SHP77 (cell line): ENCODE measurements around the gene RAB11FIP4.

ENCODE experiments used
- DNase-seq, 2 experiments: peaks; one replicate each; lab custom pipeline; 2025; lab: John Stamatoyannopoulos, UW

Gene RAB11FIP4

DNA sequence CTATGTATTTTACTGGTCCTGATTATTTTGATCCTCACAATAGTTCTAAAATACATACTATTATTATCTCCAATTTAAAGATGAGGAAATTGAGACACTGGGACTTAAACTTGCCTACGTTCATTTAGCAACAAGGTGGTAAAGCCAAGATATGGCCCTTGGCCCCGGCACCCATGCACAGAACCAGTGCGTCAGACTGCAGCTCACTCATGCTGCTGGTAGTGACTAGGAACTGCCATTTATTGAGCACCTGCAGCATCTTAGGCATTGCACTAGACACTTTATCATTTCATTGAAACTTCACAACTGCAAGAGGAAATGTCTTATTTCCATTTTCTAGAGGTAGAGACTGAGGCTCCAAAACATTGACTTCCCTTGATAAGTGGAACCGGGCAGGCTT, 93.3 kb downstream of the RAB11FIP4 start:
- DNase-seq = no peak

DNA sequence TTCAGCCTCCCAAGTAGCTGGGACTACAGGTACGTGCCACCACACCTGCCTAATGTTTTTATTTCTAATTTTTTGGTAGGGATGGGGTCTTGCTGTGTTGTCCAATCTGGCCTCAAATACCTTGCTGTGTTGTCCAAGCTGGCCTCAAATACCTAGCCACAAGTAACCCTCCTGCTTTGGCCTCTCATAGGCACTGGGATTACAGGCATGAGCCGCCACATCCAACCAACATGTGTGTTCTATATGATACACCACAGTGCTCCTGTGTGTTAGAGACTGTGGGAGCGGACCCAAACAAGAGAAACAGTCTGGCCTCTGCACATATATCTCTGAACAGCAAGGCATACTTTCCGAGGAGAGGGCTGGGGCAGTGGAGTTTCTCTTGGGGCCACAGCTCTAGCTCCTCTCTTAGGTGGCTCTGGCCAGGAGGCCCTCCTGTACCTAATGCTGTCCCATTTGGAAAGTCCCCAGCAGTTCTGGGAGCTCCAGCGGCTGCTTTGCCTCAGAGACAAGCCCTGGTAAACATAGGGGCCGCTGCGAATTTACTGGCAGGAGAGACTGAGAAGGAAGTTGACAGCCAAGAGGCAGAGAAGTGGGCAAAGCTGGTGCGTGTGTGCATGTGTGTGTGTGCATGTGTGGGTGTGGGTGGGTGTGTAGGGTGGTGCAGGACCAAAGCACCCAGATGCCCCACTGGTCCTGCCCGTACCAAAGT, 95.0 kb downstream of the RAB11FIP4 start:
- DNase-seq = no peak

- no peak for DNase-seq
Observed at GRCh38 chr17:31487063-31487647, 95.7 kb downstream of the RAB11FIP4 start.

GRCh38 chr17:31487648-31488263, 96.3 kb downstream of the RAB11FIP4 start:
- DNase-seq = peak; percentile 84 to 86

GRCh38 chr17:31488264-31488981, 96.9 kb downstream of the RAB11FIP4 start:
- DNase-seq = no peak

GRCh38 chr17:31488982-31489294, 97.5 kb downstream of the RAB11FIP4 start:
- no peak for DNase-seq

- no peak for DNase-seq
Observed at GRCh38 chr17:31489295-31490018, 98.0 kb downstream of the RAB11FIP4 start.

GRCh38 chr17:31490019-31490650, 98.7 kb downstream of the RAB11FIP4 start:
- no peak for DNase-seq

DNA sequence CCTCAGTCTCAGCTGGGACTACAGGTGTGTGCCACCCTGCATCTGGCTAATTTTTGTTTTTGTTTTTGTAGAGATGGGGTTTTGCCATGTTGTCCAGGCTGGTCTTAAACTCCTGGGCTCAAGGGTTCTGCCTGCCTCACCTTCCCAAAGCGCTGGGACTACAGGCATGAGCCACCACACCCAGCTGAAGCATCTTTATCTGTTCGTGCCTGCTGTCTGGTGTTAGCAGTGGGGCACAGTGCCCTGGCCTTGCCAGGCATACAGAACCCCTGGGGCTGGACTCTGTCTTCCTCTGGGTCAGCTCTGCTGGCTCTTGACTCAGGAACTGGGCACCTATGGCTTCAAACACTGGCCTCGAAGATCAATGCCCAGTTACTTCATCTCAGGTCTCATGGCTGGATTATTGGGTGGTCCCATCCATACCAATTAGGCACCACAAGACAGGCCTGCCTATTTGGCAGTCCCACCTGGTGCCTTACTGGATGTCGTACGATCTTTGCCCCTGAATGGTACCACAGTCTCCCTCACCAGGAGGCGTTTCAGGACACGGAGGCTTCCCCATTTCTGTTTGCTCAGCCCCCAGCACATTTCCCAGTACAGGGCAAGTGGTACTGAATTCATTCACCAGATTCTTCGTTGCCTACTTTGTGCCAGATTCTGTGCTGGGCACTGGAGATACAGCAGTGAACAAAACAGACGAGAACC, 99.3 kb downstream of the RAB11FIP4 start:
- DNase-seq = no peak

DNA sequence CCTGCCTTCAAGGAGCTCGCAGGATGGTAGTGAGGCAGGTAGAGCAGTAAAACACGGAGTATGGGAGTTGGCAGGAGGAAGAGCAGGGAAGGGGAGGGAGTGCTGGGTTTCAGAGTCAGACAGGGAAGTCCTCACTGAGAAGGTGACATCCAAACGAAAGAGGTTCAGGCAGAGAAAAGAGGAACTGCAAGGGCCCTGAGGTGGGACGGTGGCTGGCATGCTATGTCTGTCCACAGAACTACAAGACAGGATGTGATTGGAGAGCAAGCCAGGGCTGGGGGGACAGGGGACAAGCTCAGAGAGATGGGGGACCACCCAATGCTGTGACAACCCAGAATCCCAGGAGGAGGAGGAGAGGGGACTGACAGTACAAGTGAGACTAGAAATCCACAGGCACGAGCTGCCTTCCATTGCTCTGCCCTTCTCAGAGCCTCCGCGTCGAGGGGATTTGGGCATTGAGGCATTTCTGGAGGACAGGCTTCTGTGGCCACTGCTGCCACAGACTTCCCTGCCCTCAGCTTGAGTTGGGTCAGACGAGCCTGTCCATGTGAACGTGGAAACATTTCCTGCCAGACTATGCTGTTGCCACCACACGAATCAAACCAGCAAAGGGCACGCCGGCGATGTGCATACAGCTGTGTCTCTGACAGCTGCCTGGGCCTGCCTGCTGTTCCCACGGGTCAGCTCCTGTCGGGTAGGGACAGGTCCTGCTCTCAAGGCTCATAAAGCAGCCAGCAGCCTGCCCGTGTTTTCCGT, 100.1 kb downstream of the RAB11FIP4 start:
- DNase-seq = peak in 1 of 2 experiments; percentile 14

DNA sequence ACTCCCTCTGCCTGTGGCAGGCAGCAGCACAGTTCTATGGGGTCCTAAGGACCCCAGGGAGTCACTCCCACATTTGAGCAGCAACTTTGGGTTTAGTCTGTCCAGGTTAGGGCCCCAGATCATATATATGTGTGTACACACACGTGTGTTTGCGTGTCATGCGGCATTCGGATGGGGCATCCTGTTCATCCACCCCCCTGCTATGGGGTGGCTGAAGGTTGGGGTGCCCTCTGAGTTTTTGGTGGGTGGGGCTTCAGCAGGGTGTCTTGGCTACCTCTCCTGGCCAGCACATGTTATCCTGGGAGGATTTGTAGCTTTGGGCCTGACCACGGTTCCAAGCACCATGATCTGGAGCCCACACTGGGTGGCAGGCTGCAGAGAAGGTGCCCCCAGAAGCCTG, 100.7 kb downstream of the RAB11FIP4 start:
- no peak for DNase-seq

DNA sequence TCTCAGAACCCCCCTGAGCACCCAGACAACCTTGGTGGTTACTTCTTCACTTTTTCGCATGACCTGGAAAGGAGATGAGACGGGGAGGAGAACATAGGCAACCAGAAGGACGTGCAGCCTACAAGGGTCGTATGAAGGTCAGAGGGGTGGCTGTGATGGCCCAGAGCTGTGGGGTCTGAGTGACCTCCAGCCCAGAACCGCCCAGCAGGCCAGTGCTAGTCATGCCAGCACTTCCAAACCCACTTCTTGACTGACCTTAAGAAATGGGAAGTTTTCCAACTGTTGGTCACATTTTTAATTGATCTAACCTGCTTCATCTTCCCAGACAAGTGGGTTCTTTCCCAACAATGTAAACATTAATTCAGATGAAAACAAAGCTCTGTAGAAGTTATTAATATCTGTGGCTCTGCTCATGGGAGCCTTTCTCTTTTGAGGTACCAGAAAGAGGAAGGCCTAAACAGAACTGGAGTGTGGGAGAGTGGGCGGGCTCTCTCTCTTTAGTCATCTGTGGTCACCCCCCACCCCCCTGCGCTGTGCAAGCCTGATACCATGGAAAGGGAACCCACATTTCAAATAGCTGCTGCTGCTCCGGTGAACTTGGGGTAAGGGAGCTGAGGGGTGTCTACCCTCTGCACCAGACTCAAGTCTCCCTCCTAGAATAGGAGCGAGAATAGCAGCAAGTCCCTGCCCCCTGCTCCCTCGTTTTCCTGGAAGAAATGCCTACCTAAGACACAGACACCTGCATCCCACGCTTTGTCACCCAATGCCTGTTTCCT, 101.6 kb downstream of the RAB11FIP4 start:
- no peak for DNase-seq

GRCh38 chr17:31493656-31494155, 102.2 kb downstream of the RAB11FIP4 start:
- no peak for DNase-seq

- DNase-seq = no peak
Observed at GRCh38 chr17:31494259-31495021, 103.0 kb downstream of the RAB11FIP4 start.

DNA sequence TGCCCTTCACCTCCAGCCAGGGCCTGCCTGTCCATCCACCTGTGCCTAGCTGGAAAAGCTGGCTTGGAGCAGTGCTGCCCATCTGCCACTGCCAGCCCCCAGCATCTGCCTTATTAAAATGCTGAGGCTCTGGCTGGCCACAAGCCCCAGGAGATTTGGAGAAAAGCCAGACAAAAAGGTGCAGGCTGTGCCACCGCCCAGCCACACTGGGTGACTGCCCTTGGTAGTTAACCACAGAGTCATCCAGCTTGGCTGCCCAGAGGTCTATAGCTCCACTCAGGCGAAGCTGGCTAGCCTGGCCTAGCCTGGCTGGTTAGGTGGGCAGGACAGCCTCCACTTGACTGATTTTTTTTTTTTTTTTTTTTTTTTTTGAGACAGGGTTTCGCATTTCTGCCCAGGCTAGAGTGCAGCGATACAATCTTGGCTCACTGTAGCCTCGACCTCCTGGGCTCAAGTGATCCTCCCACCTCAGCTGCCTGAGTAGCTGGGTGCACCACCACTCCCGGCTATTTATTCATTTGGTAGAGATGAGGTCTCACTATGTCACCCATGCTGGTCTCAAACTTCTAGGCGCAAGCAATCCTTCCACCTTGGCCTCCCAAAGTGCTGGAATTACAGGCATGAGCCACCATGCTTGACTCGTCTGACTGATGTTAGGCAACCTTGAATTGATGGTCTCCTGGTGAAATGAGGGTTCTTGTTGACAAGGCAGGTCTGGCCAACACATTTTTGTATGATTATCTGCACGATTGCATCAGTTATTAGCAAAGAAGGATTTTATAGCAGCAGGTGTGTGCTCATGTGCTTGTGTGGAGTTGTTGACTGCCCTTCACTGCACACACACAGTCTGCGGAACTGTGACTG, 103.8 kb downstream of the RAB11FIP4 start:
- DNase-seq = peak; percentile 40 to 64

- DNase-seq = no peak
Observed at GRCh38 chr17:31496097-31496496, 104.6 kb downstream of the RAB11FIP4 start.

DNA sequence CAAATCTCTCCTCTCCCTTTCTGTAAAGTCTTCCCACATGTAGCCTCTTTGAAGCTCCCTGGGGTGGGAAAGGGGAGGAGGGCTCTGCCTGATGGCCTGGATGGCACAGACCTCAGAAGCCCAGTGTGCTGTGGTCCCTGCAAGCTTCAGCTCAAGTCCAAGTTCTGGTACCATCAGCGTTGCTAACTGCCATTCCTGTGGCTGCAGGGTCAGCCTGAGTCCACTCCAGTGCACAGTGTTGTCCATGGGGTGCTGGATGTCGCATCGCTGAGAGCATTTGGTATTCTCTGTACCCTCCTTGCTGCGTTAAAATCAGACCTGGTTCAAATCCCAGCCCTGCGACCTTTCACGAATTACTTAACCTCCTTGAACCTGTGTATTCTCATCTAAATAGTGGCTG, 105.1 kb downstream of the RAB11FIP4 start:
- DNase-seq = no peak

DNA sequence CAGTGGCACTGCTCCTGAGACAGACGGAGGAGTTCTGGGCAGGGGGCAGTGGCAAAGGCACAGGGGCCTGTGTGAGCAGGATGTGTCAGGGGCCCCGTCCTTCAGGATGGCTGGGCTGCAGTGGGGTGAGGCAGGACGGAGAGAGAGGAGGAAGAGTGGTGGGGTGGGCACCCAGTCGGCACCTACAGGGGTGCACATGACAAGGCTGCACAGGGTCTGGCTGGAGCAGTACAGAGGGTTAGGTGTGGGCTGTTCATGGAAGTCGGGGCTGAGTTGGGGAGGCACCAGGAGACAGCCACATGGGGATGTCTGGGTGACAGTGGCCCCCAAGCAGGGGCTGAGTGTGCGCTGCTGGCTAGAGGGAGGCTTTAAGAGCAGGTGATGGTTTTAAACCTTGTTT, 106.0 kb downstream of the RAB11FIP4 start:
- DNase-seq = no peak
